Upper lobe of right lung (tissue), 1 donor: ENCODE data around the gene DPEP2NB. TPM values are rescaled to one million over a fixed set of nuclear protein-coding genes. Genes with fewer than 3 reads are reported as not detected.

Source experiments
- ATAC-seq: fragments of 200-7000 bp; cut with Tn5 transposase; one replicate; pipeline ENCODE4 v1.9.1; 2020; ENCODE audit warnings: mild to moderate bottlenecking, moderate library complexity
- DNase-seq: peaks from one replicate; pipeline ENCODE4 v3.0.0-alpha.2; 2020
- H3K27ac ChIP-seq: fragments of 200-600 bp; one replicate; pipeline ENCODE4 v1.8.0; 2022
- H3K27me3 ChIP-seq: fragments of 200-600 bp; one replicate; pipeline ENCODE4 v1.8.0; 2022; ENCODE audit warnings: mild to moderate bottlenecking
- H3K36me3 ChIP-seq: fragments of 200-600 bp; one replicate; pipeline ENCODE4 v1.8.0; 2022
- H3K4me1 ChIP-seq: fragments of 200-600 bp; one replicate; pipeline ENCODE4 v1.8.0; 2022
- H3K4me3 ChIP-seq: fragments of 200-600 bp; one replicate; pipeline ENCODE4 v1.8.0; 2022; ENCODE audit warnings: mild to moderate bottlenecking
- H3K9me3 ChIP-seq: fragments of 200-600 bp; one replicate; pipeline ENCODE4 v1.8.0; 2022
- intact Hi-C: fragments of 100-400 bp; cut with DNase I; formaldehyde crosslinking; loops from one replicate; pipeline ENCODE4 v1.11.0; 2022
- total RNA-seq: library from RNA; stranded (reverse); fragmentation: NEBNext Ultra II Directional; extraction: Animal tissue kit (Norgen Biotek cat#: 25700); gene quantifications from one replicate; pipeline ENCODE4 v1.2.1, GENCODE V29; 2021
- TF ChIP-seq, protein P1 (sequence below): fragments of 200-600 bp; IDR thresholded peaks from one replicate; pipeline ENCODE4 v1.8.0; 2022; ENCODE audit warnings: antibody characterized with exemption
- donor health status: DM: no; HTN: yes; CAD: no; lungs with severe emphysema.

The DPEP2NB gene
- total RNA-seq, 1 donor from 2014 or later, result not detected

GRCh38 chr16:68055395-68055794 is 39.7 kb upstream of the DPEP2NB start:
- H3K4me1 ChIP-seq, result no peaks in the 10 kb centered on the region
- H3K9me3 ChIP-seq, result no peaks in the 10 kb centered on the region
- no peaks in the 10 kb centered on the region for H3K27me3 ChIP-seq
- ATAC-seq, result no peak
- intact Hi-C loops, result no loop called here
- no peak for DNase-seq
- TF ChIP-seq, protein P1, sequence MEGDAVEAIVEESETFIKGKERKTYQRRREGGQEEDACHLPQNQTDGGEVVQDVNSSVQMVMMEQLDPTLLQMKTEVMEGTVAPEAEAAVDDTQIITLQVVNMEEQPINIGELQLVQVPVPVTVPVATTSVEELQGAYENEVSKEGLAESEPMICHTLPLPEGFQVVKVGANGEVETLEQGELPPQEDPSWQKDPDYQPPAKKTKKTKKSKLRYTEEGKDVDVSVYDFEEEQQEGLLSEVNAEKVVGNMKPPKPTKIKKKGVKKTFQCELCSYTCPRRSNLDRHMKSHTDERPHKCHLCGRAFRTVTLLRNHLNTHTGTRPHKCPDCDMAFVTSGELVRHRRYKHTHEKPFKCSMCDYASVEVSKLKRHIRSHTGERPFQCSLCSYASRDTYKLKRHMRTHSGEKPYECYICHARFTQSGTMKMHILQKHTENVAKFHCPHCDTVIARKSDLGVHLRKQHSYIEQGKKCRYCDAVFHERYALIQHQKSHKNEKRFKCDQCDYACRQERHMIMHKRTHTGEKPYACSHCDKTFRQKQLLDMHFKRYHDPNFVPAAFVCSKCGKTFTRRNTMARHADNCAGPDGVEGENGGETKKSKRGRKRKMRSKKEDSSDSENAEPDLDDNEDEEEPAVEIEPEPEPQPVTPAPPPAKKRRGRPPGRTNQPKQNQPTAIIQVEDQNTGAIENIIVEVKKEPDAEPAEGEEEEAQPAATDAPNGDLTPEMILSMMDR, result no peak
- peaks cover 42% of the 10 kb centered on the region for H3K36me3 ChIP-seq
- H3K27ac ChIP-seq, result no peak overlapping the region
- H3K4me3 ChIP-seq, result no peak overlapping the region

- peaks cover 33% of the 10 kb centered on the region for H3K36me3 ChIP-seq
- H3K27ac ChIP-seq, result no peak overlapping the region
- H3K4me1 ChIP-seq, result no peaks in the 10 kb centered on the region
- peak; percentile 67 for ATAC-seq
- no peaks in the 10 kb centered on the region for H3K9me3 ChIP-seq
- intact Hi-C loops, result loop anchor here (10.0 kb wide), 1 partner anchor 165 kb away; the partner anchor contains the start of gene NRN1L
- H3K4me3 ChIP-seq, result no peak overlapping the region
- DNase-seq, result no peak
- no peaks in the 10 kb centered on the region for H3K27me3 ChIP-seq
- TF ChIP-seq, protein P1, result no peak
These were observed 33.7 kb upstream of the DPEP2NB start for GRCh38 chr16:68049449-68049848.

GRCh38 chr16:68047987-68048386 is 32.3 kb upstream of the DPEP2NB start:
- H3K4me3 ChIP-seq, result no peak overlapping the region
- intact Hi-C loops, result loop anchor here (10.0 kb wide), 1 partner anchor 163 kb away; the partner anchor contains the start of gene NRN1L
- H3K36me3 ChIP-seq, result peaks cover 19% of the 10 kb centered on the region
- DNase-seq, result no peak
- H3K9me3 ChIP-seq, result no peaks in the 10 kb centered on the region
- no peak for ATAC-seq
- TF ChIP-seq, protein P1, result no peak
- H3K27ac ChIP-seq, result no peak overlapping the region
- no peaks in the 10 kb centered on the region for H3K4me1 ChIP-seq
- no peaks in the 10 kb centered on the region for H3K27me3 ChIP-seq

DNA sequence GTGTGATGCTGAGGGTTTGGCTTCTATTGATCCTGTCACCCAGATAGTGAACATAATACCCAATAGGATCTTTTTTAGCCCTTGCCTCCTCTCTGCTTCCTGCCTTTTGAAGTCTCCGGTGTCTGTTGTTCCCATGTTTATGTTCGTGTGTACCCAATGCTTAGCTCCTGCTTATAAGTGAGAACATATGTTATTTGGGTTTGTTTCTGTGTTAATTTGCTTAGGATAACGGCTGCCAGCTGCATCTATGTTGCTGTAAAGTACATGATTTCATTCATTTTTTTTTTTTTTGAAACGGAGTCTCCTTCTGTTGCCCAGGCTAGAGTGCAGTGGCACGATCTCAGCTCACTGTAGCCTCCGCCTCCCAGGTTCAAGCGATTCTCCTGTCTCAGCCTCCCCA is 30.4 kb upstream of the DPEP2NB start:
- Histone ChIP-seq H3K36me3 (peaks cover 17% of the 10 kb centered on the region), H3K27me3 (no peaks in the 10 kb centered on the region), H3K4me3 (no peak overlapping the region), H3K9me3 (no peaks in the 10 kb centered on the region), H3K4me1 (peaks cover 6% of the 10 kb centered on the region), H3K27ac (no peak overlapping the region)
- intact Hi-C loops, result loop anchor here (10.0 kb wide), 1 partner anchor 161 kb away; the partner anchor contains the start of gene NRN1L
- TF ChIP-seq, protein P1, result no peak
- no peak for ATAC-seq
- DNase-seq, result no peak

- peaks cover 25% of the 10 kb centered on the region for H3K4me1 ChIP-seq
- TF ChIP-seq, protein P1, result no peak
- intact Hi-C loops, result loop anchor here (5.0 to 10.0 kb wide), 2 partner anchors 49 to 157 kb away; partner anchors contain the start of gene NRN1L
- no peak for DNase-seq
- H3K27me3 ChIP-seq, result no peaks in the 10 kb centered on the region
- peaks cover 6% of the 10 kb centered on the region for H3K36me3 ChIP-seq
- peak; percentile 55 for ATAC-seq
- no peak overlapping the region for H3K27ac ChIP-seq
- H3K4me3 ChIP-seq, result no peak overlapping the region
- H3K9me3 ChIP-seq, result no peaks in the 10 kb centered on the region
These were observed 26.1 kb upstream of the DPEP2NB start for GRCh38 chr16:68041783-68042182.
